Measurements from ENCODE around the gene ETS1. TPM values are rescaled to one million over a fixed set of nuclear protein-coding genes. Genes with fewer than 3 reads are reported as not detected.

Gene ETS1
- total RNA-seq, 1 donor from 2014 or later, result 55.9 TPM

DNA sequence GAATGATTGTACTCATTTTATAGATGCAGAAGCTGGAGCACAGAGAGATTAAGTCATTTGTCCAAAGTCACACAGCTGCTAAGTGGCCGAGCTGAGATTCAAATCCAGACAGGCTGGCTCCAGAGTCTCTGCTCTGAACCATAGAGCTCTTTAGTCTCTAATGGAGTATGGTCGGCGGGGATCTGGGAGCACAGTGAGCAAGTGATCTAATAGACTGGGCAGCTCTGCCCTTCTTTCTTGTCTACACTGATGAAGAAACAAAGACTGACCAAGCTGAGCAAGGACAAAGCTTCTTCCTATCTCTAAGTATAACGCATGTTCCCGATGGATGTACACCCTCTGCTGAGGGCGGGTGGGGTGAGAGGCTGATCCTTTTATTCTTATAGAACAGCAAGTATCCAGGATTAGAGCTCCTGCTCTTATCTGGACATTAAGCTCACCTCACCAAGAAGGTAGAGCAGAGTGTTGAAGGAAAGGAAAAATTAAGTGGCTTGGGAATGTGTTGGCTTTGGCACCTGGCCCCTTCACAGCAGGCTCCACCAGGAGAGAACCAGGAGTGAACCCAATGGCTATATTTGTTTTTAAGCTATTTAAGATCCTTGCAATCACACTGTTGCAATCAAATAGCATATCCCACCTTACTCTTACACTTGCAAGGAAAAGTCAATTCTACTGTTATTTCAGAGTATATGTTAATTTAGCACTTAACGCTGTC is 68.7 kb downstream of the ETS1 start:
- Mint-ChIP-seq H3K4me1 (peaks cover 60% of the 10 kb centered on the region), H3K27ac (ENCODE audit: unreplicated experiment) (no peak overlapping the region), H3K27me3 (ENCODE audit: low read depth) (peaks cover 93% of the 10 kb centered on the region), H3K36me3 (ENCODE audit: low read depth) (no peaks in the 10 kb centered on the region), H3K9me3 (no peaks in the 10 kb centered on the region), H3K4me3 (peak overlapping the region; percentile 43)
- TF ChIP-seq, protein P1, sequence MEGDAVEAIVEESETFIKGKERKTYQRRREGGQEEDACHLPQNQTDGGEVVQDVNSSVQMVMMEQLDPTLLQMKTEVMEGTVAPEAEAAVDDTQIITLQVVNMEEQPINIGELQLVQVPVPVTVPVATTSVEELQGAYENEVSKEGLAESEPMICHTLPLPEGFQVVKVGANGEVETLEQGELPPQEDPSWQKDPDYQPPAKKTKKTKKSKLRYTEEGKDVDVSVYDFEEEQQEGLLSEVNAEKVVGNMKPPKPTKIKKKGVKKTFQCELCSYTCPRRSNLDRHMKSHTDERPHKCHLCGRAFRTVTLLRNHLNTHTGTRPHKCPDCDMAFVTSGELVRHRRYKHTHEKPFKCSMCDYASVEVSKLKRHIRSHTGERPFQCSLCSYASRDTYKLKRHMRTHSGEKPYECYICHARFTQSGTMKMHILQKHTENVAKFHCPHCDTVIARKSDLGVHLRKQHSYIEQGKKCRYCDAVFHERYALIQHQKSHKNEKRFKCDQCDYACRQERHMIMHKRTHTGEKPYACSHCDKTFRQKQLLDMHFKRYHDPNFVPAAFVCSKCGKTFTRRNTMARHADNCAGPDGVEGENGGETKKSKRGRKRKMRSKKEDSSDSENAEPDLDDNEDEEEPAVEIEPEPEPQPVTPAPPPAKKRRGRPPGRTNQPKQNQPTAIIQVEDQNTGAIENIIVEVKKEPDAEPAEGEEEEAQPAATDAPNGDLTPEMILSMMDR (conservative IDR thresholded peaks at IDR 0.05), result no peak
- no peak for DNase-seq (ENCODE audit: low read depth, low spot score)

DNA sequence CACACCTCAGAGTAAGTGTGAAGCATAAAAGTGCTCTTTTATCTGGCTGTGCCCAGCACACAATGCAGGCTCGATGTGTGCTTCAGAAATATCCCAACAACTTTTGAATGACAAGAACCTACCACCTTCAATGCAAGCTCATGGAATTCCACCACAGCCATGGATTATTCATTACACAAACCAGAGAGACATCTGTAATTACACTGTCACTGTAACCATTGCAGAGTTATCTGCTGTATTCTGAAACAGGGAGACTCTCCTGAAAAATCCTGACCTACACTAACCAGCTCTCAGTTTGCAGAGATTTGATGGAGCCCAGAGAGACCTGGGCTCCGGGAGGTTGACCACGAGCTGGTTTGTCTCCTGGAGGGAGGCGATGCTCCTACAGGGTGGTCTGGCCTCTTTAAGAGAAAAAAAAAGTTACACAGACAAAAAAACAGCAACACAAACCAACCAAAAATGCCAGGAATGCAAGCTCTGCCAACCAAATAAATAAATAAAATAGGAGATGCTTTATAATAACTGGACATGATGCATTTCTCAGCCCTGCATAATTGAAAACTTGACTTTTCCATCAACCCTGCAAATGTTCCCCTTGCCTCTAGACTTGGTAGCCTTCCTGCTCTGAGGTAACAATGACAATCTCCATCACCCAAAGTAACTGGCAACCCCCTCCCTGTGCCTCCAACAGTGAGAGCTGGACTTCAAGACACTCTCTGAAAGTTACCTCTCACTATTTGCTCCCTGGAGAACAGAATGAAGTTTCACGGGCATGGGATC is 69.7 kb downstream of the ETS1 start:
- Mint-ChIP-seq H3K36me3 (ENCODE audit: low read depth) (no peaks in the 10 kb centered on the region), H3K27ac (ENCODE audit: unreplicated experiment) (no peak overlapping the region), H3K4me1 (peaks cover 50% of the 10 kb centered on the region), H3K9me3 (no peaks in the 10 kb centered on the region), H3K4me3 (no peak overlapping the region), H3K27me3 (ENCODE audit: low read depth) (peaks cover 91% of the 10 kb centered on the region)
- no peak for DNase-seq (ENCODE audit: low read depth, low spot score)
- TF ChIP-seq, protein P1 (conservative IDR thresholded peaks at IDR 0.05), result no peak

DNA sequence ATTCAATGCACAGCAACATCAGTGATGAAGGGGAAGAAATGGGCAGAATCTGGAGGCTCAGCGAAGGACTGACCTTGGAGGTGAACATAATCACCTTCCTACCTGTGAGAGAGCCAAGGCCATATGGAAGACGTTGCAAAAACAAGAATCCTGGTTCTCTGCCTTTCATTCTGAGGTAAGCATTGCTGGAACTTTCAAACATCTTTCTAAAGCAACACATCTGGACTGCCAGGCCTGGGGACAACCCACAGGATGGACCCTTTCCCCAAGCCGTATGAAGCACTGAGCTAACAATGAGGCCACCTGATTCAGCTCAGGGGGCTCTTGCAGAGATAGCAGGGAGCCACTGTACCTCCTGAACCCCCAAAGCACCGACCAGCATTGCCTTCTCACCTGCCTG is 70.5 kb downstream of the ETS1 start:
- H3K27me3 Mint-ChIP-seq (ENCODE audit: low read depth), result peaks cover 92% of the 10 kb centered on the region
- DNase-seq (ENCODE audit: low read depth, low spot score), result no peak
- no peak overlapping the region for H3K27ac Mint-ChIP-seq (ENCODE audit: unreplicated experiment)
- H3K36me3 Mint-ChIP-seq (ENCODE audit: low read depth), result no peaks in the 10 kb centered on the region
- TF ChIP-seq, protein P1 (conservative IDR thresholded peaks at IDR 0.05), result no peak
- H3K9me3 Mint-ChIP-seq, result no peaks in the 10 kb centered on the region
- no peak overlapping the region for H3K4me3 Mint-ChIP-seq
- peaks cover 47% of the 10 kb centered on the region for H3K4me1 Mint-ChIP-seq

DNA sequence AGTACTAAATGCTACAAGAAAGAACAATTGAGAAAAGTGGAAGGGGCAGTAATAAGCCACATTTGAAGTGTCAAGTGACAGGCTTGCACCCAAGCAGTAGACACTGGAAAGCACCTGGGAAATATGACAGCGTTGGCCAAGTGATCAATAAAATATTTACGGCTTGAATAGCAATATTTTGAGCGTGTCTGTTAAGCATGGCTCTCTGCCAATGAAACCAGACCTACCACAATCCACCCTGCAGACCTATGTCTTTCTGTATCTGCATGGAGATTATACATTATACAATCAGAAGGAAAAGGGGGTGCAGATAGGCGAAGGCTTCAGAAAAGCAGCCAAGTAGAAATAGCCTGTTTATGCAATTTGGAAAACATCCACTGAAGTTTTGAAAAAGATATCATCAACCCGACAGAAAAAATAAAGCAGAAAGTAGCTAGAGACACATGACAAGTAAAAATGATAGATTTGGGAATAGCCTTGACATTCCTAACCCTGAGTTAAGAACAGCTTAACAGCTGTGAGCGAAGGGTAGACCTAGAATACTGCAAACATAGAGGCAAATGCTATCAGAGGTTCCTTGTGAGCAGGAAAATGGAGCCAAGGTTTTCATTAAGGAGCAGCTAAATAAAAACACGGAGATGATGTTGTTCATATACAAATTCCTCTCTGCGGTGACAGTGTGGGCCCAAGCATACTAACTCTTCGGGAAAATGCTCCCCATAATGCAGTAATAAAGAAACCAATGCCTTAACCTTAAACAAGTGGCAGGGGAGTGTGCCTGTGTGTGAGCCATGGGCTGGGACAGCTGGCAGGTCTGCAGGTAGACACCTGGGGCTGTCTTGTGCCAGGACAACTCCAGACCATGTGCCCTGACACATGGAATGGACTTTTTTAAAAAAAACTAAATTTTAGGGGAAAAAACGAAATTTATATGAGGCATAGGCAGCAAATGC is 71.3 kb downstream of the ETS1 start:
- Mint-ChIP-seq H3K27me3 (ENCODE audit: low read depth) (peaks cover 87% of the 10 kb centered on the region), H3K27ac (ENCODE audit: unreplicated experiment) (no peak overlapping the region), H3K9me3 (no peaks in the 10 kb centered on the region), H3K4me3 (no peak overlapping the region), H3K4me1 (peaks cover 44% of the 10 kb centered on the region), H3K36me3 (ENCODE audit: low read depth) (no peaks in the 10 kb centered on the region)
- no peak for DNase-seq (ENCODE audit: low read depth, low spot score)
- TF ChIP-seq, protein P1 (conservative IDR thresholded peaks at IDR 0.05), result no peak

DNA sequence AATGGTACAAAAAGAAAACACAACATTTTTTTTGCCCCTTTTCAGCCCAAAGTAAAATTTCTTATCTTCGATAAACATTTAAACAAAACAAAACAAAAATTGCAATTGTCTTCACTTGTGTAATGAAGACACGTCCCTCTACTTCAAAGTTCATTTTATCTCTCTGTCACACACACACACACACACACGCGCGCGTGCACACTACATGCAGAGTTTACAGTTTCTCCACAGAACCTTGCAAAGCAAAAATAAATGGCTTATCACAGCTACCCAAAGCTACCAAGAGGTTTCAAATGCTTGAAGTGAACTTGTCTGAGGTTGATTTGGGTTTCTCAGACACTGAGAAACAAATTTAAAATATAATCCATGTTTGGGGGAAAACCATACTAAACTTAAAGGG is 72.3 kb downstream of the ETS1 start:
- TF ChIP-seq, protein P1 (conservative IDR thresholded peaks at IDR 0.05), result no peak
- no peaks in the 10 kb centered on the region for H3K9me3 Mint-ChIP-seq
- no peak for DNase-seq (ENCODE audit: low read depth, low spot score)
- H3K4me3 Mint-ChIP-seq, result no peak overlapping the region
- H3K4me1 Mint-ChIP-seq, result peaks cover 34% of the 10 kb centered on the region
- no peaks in the 10 kb centered on the region for H3K36me3 Mint-ChIP-seq (ENCODE audit: low read depth)
- H3K27ac Mint-ChIP-seq (ENCODE audit: unreplicated experiment), result no peak overlapping the region
- H3K27me3 Mint-ChIP-seq (ENCODE audit: low read depth), result peaks cover 86% of the 10 kb centered on the region
